ENCODE results near the gene SRP68. TPM values are rescaled to one million over a fixed set of nuclear protein-coding genes. Genes with fewer than 3 reads are reported as not detected.
A peak's percentile ranks its signal among the peaks of the same experiment; 100 is the strongest.

SRP68 gene
- total and polyA plus RNA-seq, 2 of the 4 experiments (the other 2 are of a cell fraction) = 47.1 to 82.6 TPM

GRCh38 chr17:76048711-76049110 is 23.6 kb downstream of the SRP68 start:
- Histone ChIP-seq H2BK20ac (ENCODE audit: low read depth, low read length) (no peak overlapping the region), H2BK15ac (ENCODE audit: low read depth, low read length) (no peak overlapping the region), H4K8ac (ENCODE audit: low read depth in 2 of 2, low read length in 2 of 2) (no peak overlapping the region), H3K4ac (ENCODE audit: low read depth, low read length) (no peak overlapping the region), H3K18ac (ENCODE audit: low read depth, low read length) (no peak overlapping the region), H3K9me1 (ENCODE audit: insufficient read depth, low read length) (peaks cover 16% of the 10 kb centered on the region), H2BK5ac (ENCODE audit: low read depth, low read length, poor library complexity, severe bottlenecking) (no peak overlapping the region), H3K23ac (ENCODE audit: low read depth, low read length) (no peak overlapping the region), H4K20me1 (ENCODE audit: insufficient read depth, low read length) (peaks cover 24% of the 10 kb centered on the region), H3K4me2 (ENCODE audit: low read depth, low read length) (no peak overlapping the region), H3K27me3 (ENCODE audit: control insufficient read depth, insufficient read depth, low read length) (no peaks in the 10 kb centered on the region), H2AK5ac (ENCODE audit: low read depth, low read length) (no peak overlapping the region), H2AK9ac (replicated peaks; ENCODE audit: low read depth, low read length, poor library complexity) (no peak overlapping the region), H3K56ac (ENCODE audit: extremely low read depth, insufficient read depth, low read length) (no peak overlapping the region), H3K27ac (ENCODE audit: insufficient read depth, low read length) (no peak overlapping the region), H3K4me3 (ENCODE audit: insufficient read depth, low read depth, low read length) (no peak overlapping the region), H2AFZ (replicated peaks; ENCODE audit: low read length, poor library complexity) (no peak overlapping the region), H3K14ac (replicated peaks; ENCODE audit: low read depth, low read length) (no peak overlapping the region), H3K36me3 (ENCODE audit: control insufficient read depth, insufficient read depth, low read length) (peaks cover 68% of the 10 kb centered on the region), H2BK120ac (ENCODE audit: low read depth, low read length) (no peak overlapping the region), H3K9ac (ENCODE audit: low read depth, low read length) (no peak overlapping the region), H3K79me1 (ENCODE audit: low read depth in 1 of 2, low read length in 2 of 2) (peaks cover 11 to 63% of the 10 kb centered on the region in 2 experiments; a peak in 3 of 4 replicates), H3K9me3 (ENCODE audit: control insufficient read depth, insufficient read depth, low read length) (no peaks in the 10 kb centered on the region), H4K5ac (ENCODE audit: low read depth, low read length) (no peak overlapping the region), H3K4me1 (ENCODE audit: control insufficient read depth, insufficient read depth, low read length) (no peaks in the 10 kb centered on the region; the same call in 1 of the 2 replicates), H4K91ac (ENCODE audit: insufficient read depth, low read depth, low read length) (no peak overlapping the region)
- WGBS, 2 experiments (ENCODE audit: extremely low coverage in 2 of 2, insufficient read length in 1 of 2) = 88% methylated on average over 4 of the region's 9 CpGs; no CpG with 5 or more reads in 1 of the 2 experiments
- BruUV-seq (replicated peaks) = no TSS peak
- dilution Hi-C loops (cut with HindIII; ENCODE audit: low sequenced_read_pairs, unreplicated experiment) = no loop called here
- in situ Hi-C loops (cut with MboI; ENCODE audit: low sequenced_read_pairs) = no loop called here
- TF ChIP-seq NFE2L2 (IDR thresholded peaks at IDR 0.05; ENCODE audit: low read depth, low read length) = no peak
- TF ChIP-seq MAZ (IDR thresholded peaks at IDR 0.05; ENCODE audit: borderline replicate concordance, low read depth, low read length) = no peak
- TF ChIP-seq POLR2A (IDR thresholded peaks at IDR 0.05; ENCODE audit: low read depth, low read length) = no peak
- no peak for TF ChIP-seq CTCF (conservative IDR thresholded peaks at IDR 0.05; ENCODE audit: low read depth, low read length)
- no peak for TF ChIP-seq USF2 (IDR thresholded peaks at IDR 0.05; ENCODE audit: low read depth, low read length)
- no peak for TF ChIP-seq CHD1 (IDR thresholded peaks at IDR 0.05; ENCODE audit: low read depth, low read length)
- no peak for TF ChIP-seq BHLHE40 (IDR thresholded peaks at IDR 0.05; ENCODE audit: low read depth, low read length)
- no peak for TF ChIP-seq CEBPB (IDR thresholded peaks at IDR 0.05; ENCODE audit: low read depth, low read length)
- no peak for TF ChIP-seq MAFK (IDR thresholded peaks at IDR 0.05; ENCODE audit: low read depth, low read length)
- TF ChIP-seq RFX5 (IDR thresholded peaks at IDR 0.05; ENCODE audit: low read depth, low read length) = no peak
- no peak for TF ChIP-seq MXI1 (IDR thresholded peaks at IDR 0.05; ENCODE audit: borderline replicate concordance, low read depth, low read length)
- TF ChIP-seq RAD21 (IDR thresholded peaks at IDR 0.05; ENCODE audit: low read length) = no peak
- no peak for TF ChIP-seq SMC3 (IDR thresholded peaks at IDR 0.05; ENCODE audit: low read depth, low read length)
- TF ChIP-seq FOS (IDR thresholded peaks at IDR 0.05; ENCODE audit: low read depth, low read length) = no peak
- intact Hi-C loops (cut with micrococcal nuclease) = no loop called here
- DNase-seq (peak; percentile 16), ATAC-seq (ENCODE audit: low read depth) (no peak)
- ChIA-PET POLR2A (ENCODE audit: unreplicated experiment) (no interaction called here), CTCF (no interaction called here)

Measured in IMR-90 (cell line).